Hepatocyte (in vitro differentiated cells): ENCODE data around the gene SORL1.

Experiments
- CTCF ChIP-seq: fragments of 200-600 bp; sonication (generic); IDR thresholded peaks from 2 replicates; pipeline ENCODE4 v1.5.1; 2016; ENCODE audit warnings: antibody characterized with exemption, mild to moderate bottlenecking; ENCODE audit not compliant: poor library complexity
- EZH2 ChIP-seq: fragments of 200-600 bp; sonication (generic); IDR thresholded peaks from 2 replicates; pipeline ENCODE4 v1.6.1; 2016; ENCODE audit warnings: antibody characterized with exemption, mild to moderate bottlenecking, borderline replicate concordance
- EZH2phosphoT487 ChIP-seq: fragments of 200-600 bp; sonication (generic); IDR thresholded peaks from one replicate; pipeline ENCODE4 v1.6.1; 2018; ENCODE audit warnings: antibody characterized with exemption, mild to moderate bottlenecking, low read depth, moderate library complexity; ENCODE audit not compliant: unreplicated experiment, severe bottlenecking

DNA sequence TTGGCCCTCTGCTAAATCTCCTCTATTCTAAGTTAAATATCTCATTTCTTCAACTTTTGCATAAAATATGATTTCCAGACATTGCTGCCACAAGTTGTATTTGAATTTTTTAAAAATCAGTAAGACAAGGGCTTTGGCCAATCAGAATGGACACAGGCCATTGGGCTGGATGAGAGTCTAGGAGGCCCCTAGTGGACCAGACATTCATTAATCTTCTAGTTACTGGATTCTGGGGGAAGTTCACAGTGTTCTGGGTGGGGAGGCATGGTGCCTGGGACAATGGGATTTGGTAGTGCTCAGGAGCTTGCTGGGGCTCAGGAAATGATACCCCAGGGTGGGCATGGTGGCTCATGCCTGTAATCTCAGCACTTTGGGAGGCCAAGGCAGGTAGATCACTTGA is 12.4 kb upstream of the SORL1 start:
- TF ChIP-seq CTCF (no peak), EZH2phosphoT487 (no peak), EZH2 (no peak)
